ENCODE results near the gene MUTYH.
A peak's percentile ranks its signal among the peaks of the same experiment; 100 is the strongest.
"Not testable (repeated sequence)": the region's sequence is repeated elsewhere in the genome, so short reads cannot be mapped to it uniquely, and the experiment has no call there.

MUTYH gene

GRCh38 chr1:45299296-45299695 lies 40.9 kb downstream of the MUTYH start:
- no peak overlapping the region for H4K91ac ChIP-seq (ENCODE audit: low read depth, low read length, poor library complexity)
- no peak overlapping the region for H3K27ac ChIP-seq (replicated peaks; ENCODE audit: low read length)
- no peak overlapping the region for H3K23ac ChIP-seq (ENCODE audit: low read depth, low read length, poor library complexity)
- no peaks in the 10 kb centered on the region for H3K79me1 ChIP-seq (ENCODE audit: low read depth, low read length)
- no peak overlapping the region for H2BK5ac ChIP-seq (ENCODE audit: low read length)
- no CpG with 5 or more reads among the region's 1 CpG for WGBS, 2 donors (ENCODE audit: extremely low coverage in 2 of 2, insufficient read length in 2 of 2, insufficient replicate concordance in 1 of 2)
- no peak overlapping the region for H4K8ac ChIP-seq (ENCODE audit: low read depth, low read length)
- no peak overlapping the region for H3K9ac ChIP-seq (ENCODE audit: low read depth, low read length, poor library complexity)
- H2BK12ac ChIP-seq (ENCODE audit: low read length): no peak overlapping the region
- no peaks in the 10 kb centered on the region for H3K27me3 ChIP-seq (ENCODE audit: control insufficient read depth in 3 of 3, insufficient read depth in 3 of 3, low read depth in 1 of 3, low read length in 3 of 3)
- no peak overlapping the region for H3K4me3 ChIP-seq (ENCODE audit: low read length in 2 of 2)
- peaks cover 15% of the 10 kb centered on the region in 2 donors for H3K4me1 ChIP-seq (ENCODE audit: control insufficient read depth in 2 of 2, insufficient read depth in 1 of 2, low read depth in 1 of 2, low read length in 2 of 2)
- no peak overlapping the region for H3K18ac ChIP-seq (ENCODE audit: low read length)
- H2AFZ ChIP-seq (ENCODE audit: low read length): peak overlapping the region; percentile 44
- no peak overlapping the region for H3K14ac ChIP-seq (ENCODE audit: low read length)
- H2BK120ac ChIP-seq (ENCODE audit: low read depth, low read length): no peak overlapping the region
- H3K4ac ChIP-seq (ENCODE audit: low read length): no peak overlapping the region
- DNase-seq (ENCODE audit: low spot score): no peak
- H3K36me3 ChIP-seq (replicated peaks in 1 of 2; ENCODE audit: control insufficient read depth in 2 of 2, insufficient read depth in 2 of 2, low read length in 2 of 2): no peaks in the 10 kb centered on the region
- H3K4me2 ChIP-seq (ENCODE audit: insufficient read depth, low read length, poor library complexity, severe bottlenecking): no peak overlapping the region
- H2AK5ac ChIP-seq (ENCODE audit: low read depth, low read length): no peak overlapping the region
- H2BK15ac ChIP-seq (ENCODE audit: low read length): no peak overlapping the region
- H3K9me3 ChIP-seq (replicated peaks in 1 of 2; ENCODE audit: control insufficient read depth in 2 of 2, insufficient read depth in 1 of 2, low read depth in 1 of 2, low read length in 2 of 2): no peaks in the 10 kb centered on the region

GRCh38 chr1:45297666-45298356 lies 42.4 kb downstream of the MUTYH start:
- no peak overlapping the region for H2BK12ac ChIP-seq (ENCODE audit: low read length)
- H3K23ac ChIP-seq (ENCODE audit: low read depth, low read length, poor library complexity): no peak overlapping the region
- no peak overlapping the region for H4K8ac ChIP-seq (ENCODE audit: low read depth, low read length)
- no peak overlapping the region for H3K14ac ChIP-seq (ENCODE audit: low read length)
- no peak overlapping the region for H2BK120ac ChIP-seq (ENCODE audit: low read depth, low read length)
- no peak overlapping the region for H3K9ac ChIP-seq (ENCODE audit: low read depth, low read length, poor library complexity)
- H3K9me3 ChIP-seq (replicated peaks in 1 of 2; ENCODE audit: control insufficient read depth in 2 of 2, insufficient read depth in 1 of 2, low read depth in 1 of 2, low read length in 2 of 2): no peaks in the 10 kb centered on the region
- no peak overlapping the region for H2AK5ac ChIP-seq (ENCODE audit: low read depth, low read length)
- no peak overlapping the region for H3K4me2 ChIP-seq (ENCODE audit: insufficient read depth, low read length, poor library complexity, severe bottlenecking)
- H3K18ac ChIP-seq (ENCODE audit: low read length): peak overlapping the region; percentile 79
- H3K4ac ChIP-seq (ENCODE audit: low read length): no peak overlapping the region
- peak overlapping the region; percentile 81 for H4K91ac ChIP-seq (ENCODE audit: low read depth, low read length, poor library complexity)
- H2BK15ac ChIP-seq (ENCODE audit: low read length): no peak overlapping the region
- no peak overlapping the region for H3K4me3 ChIP-seq (ENCODE audit: low read length in 2 of 2)
- no peaks in the 10 kb centered on the region for H3K36me3 ChIP-seq (replicated peaks in 1 of 2; ENCODE audit: control insufficient read depth in 2 of 2, insufficient read depth in 2 of 2, low read length in 2 of 2)
- no peaks in the 10 kb centered on the region for H3K27me3 ChIP-seq (ENCODE audit: control insufficient read depth in 3 of 3, insufficient read depth in 3 of 3, low read depth in 1 of 3, low read length in 3 of 3)
- no peak overlapping the region for H2BK5ac ChIP-seq (ENCODE audit: low read length)
- H2AFZ ChIP-seq (ENCODE audit: low read length): peak overlapping the region; percentile 94
- H3K27ac ChIP-seq (replicated peaks; ENCODE audit: low read length): no peak overlapping the region
- peaks cover 14 to 15% of the 10 kb centered on the region in 2 donors for H3K4me1 ChIP-seq (ENCODE audit: control insufficient read depth in 2 of 2, insufficient read depth in 1 of 2, low read depth in 1 of 2, low read length in 2 of 2)
- no peaks in the 10 kb centered on the region for H3K79me1 ChIP-seq (ENCODE audit: low read depth, low read length)
- DNase-seq (ENCODE audit: low spot score): no peak
- WGBS, 2 donors (ENCODE audit: extremely low coverage in 2 of 2, insufficient read length in 2 of 2, insufficient replicate concordance in 1 of 2): no CpG with 5 or more reads among the region's 8 CpGs

- no peak overlapping the region for H4K8ac ChIP-seq (ENCODE audit: low read depth, low read length)
- no CpG with 5 or more reads among the region's 2 CpGs for WGBS, 2 donors (ENCODE audit: extremely low coverage in 2 of 2, insufficient read length in 2 of 2, insufficient replicate concordance in 1 of 2)
Observed at GRCh38 chr1:45291716-45292115, 48.5 kb downstream of the MUTYH start.

GRCh38 chr1:45291002-45291401 lies 49.2 kb downstream of the MUTYH start:
- H3K9me3 ChIP-seq (replicated peaks in 1 of 2; ENCODE audit: control insufficient read depth in 2 of 2, insufficient read depth in 1 of 2, low read depth in 1 of 2, low read length in 2 of 2); H3K4ac ChIP-seq (ENCODE audit: low read length): not testable (repeated sequence)

More at GRCh38 chr1:45291716-45292115, 48.5 kb downstream of the MUTYH start:
- Histone ChIP-seq H3K4me2 (ENCODE audit: insufficient read depth, low read length, poor library complexity, severe bottlenecking) (no peak overlapping the region), H3K27ac (replicated peaks; ENCODE audit: low read length) (no peak overlapping the region), H3K23ac (ENCODE audit: low read depth, low read length, poor library complexity) (no peak overlapping the region), H3K18ac (ENCODE audit: low read length) (no peak overlapping the region), H3K9ac (ENCODE audit: low read depth, low read length, poor library complexity) (no peak overlapping the region), H3K36me3 (replicated peaks in 1 of 2; ENCODE audit: control insufficient read depth in 2 of 2, insufficient read depth in 2 of 2, low read length in 2 of 2) (no peaks in the 10 kb centered on the region), H3K4me3 (ENCODE audit: low read length in 2 of 2) (no peak overlapping the region), H3K4ac (ENCODE audit: low read length) (no peak overlapping the region), H3K27me3 (ENCODE audit: control insufficient read depth in 3 of 3, insufficient read depth in 3 of 3, low read depth in 1 of 3, low read length in 3 of 3) (no peaks in the 10 kb centered on the region), H2BK15ac (ENCODE audit: low read length) (no peak overlapping the region), H2BK120ac (ENCODE audit: low read depth, low read length) (no peak overlapping the region), H2AFZ (ENCODE audit: low read length) (no peak overlapping the region), H2BK5ac (ENCODE audit: low read length) (no peak overlapping the region), H2AK5ac (ENCODE audit: low read depth, low read length) (no peak overlapping the region), H3K9me3 (replicated peaks in 1 of 2; ENCODE audit: control insufficient read depth in 2 of 2, insufficient read depth in 1 of 2, low read depth in 1 of 2, low read length in 2 of 2) (no peaks in the 10 kb centered on the region), H2BK12ac (ENCODE audit: low read length) (no peak overlapping the region), H4K91ac (ENCODE audit: low read depth, low read length, poor library complexity) (no peak overlapping the region), H3K4me1 (ENCODE audit: control insufficient read depth in 2 of 2, insufficient read depth in 1 of 2, low read depth in 1 of 2, low read length in 2 of 2) (no peaks in the 10 kb centered on the region), H3K14ac (ENCODE audit: low read length) (no peak overlapping the region), H3K79me1 (ENCODE audit: low read depth, low read length) (no peaks in the 10 kb centered on the region)
- no peak for DNase-seq (ENCODE audit: low spot score)

More at GRCh38 chr1:45291002-45291401, 49.2 kb downstream of the MUTYH start:
- not testable (repeated sequence) for H2AK5ac ChIP-seq (ENCODE audit: low read depth, low read length); H3K27me3 ChIP-seq (ENCODE audit: control insufficient read depth in 3 of 3, insufficient read depth in 3 of 3, low read depth in 1 of 3, low read length in 3 of 3); H3K4me1 ChIP-seq (ENCODE audit: control insufficient read depth in 2 of 2, insufficient read depth in 1 of 2, low read depth in 1 of 2, low read length in 2 of 2); H3K27ac ChIP-seq (replicated peaks; ENCODE audit: low read length); H3K9ac ChIP-seq (ENCODE audit: low read depth, low read length, poor library complexity); H3K4me2 ChIP-seq (ENCODE audit: insufficient read depth, low read length, poor library complexity, severe bottlenecking); H3K4me3 ChIP-seq (ENCODE audit: low read length in 2 of 2); H2BK120ac ChIP-seq (ENCODE audit: low read depth, low read length); H3K36me3 ChIP-seq (replicated peaks in 1 of 2; ENCODE audit: control insufficient read depth in 2 of 2, insufficient read depth in 2 of 2, low read length in 2 of 2); H2BK5ac ChIP-seq (ENCODE audit: low read length); H3K18ac ChIP-seq (ENCODE audit: low read length); H3K23ac ChIP-seq (ENCODE audit: low read depth, low read length, poor library complexity); H3K79me1 ChIP-seq (ENCODE audit: low read depth, low read length); H4K8ac ChIP-seq (ENCODE audit: low read depth, low read length); H2AFZ ChIP-seq (ENCODE audit: low read length); H4K91ac ChIP-seq (ENCODE audit: low read depth, low read length, poor library complexity); H2BK12ac ChIP-seq (ENCODE audit: low read length); H3K14ac ChIP-seq (ENCODE audit: low read length); H2BK15ac ChIP-seq (ENCODE audit: low read length); DNase-seq (ENCODE audit: low spot score)
- no CpG with 5 or more reads among the region's 6 CpGs for WGBS, 2 donors (ENCODE audit: extremely low coverage in 2 of 2, insufficient read length in 2 of 2, insufficient replicate concordance in 1 of 2)

Measured in neuronal stem cell (in vitro differentiated cells).